ENCODE measurements around the gene NFATC3. TPM values are rescaled to one million over a fixed set of nuclear protein-coding genes. Genes with fewer than 3 reads are reported as not detected.

Gene NFATC3
- total RNA-seq, 1 donor from 2014 or later = 33.1 TPM

- Mint-ChIP-seq H3K9me3 (ENCODE audit: unreplicated experiment) (peaks cover 2% of the 10 kb centered on the region), H3K4me3 (ENCODE audit: unreplicated experiment) (no peak overlapping the region), H3K27ac (ENCODE audit: unreplicated experiment) (no peak overlapping the region), H3K36me3 (ENCODE audit: unreplicated experiment) (no peaks in the 10 kb centered on the region), H3K4me1 (ENCODE audit: low read depth, unreplicated experiment) (peaks cover 14% of the 10 kb centered on the region), H3K27me3 (ENCODE audit: unreplicated experiment) (peaks cover 3% of the 10 kb centered on the region)
- no peak for DNase-seq
- TF ChIP-seq CTCF (IDR thresholded peaks at IDR 0.05; ENCODE audit: partially characterized antibody, unreplicated experiment) = no peak
These were observed 188.7 kb downstream of the NFATC3 start for GRCh38 chr16:68273896-68274295.

GRCh38 chr16:68274441-68274840 is 189.3 kb downstream of the NFATC3 start:
- Mint-ChIP-seq H3K4me3 (ENCODE audit: unreplicated experiment) (no peak overlapping the region), H3K4me1 (ENCODE audit: low read depth, unreplicated experiment) (peaks cover 9% of the 10 kb centered on the region), H3K27ac (ENCODE audit: unreplicated experiment) (no peak overlapping the region), H3K27me3 (ENCODE audit: unreplicated experiment) (peaks cover 3% of the 10 kb centered on the region), H3K36me3 (ENCODE audit: unreplicated experiment) (peaks cover 4% of the 10 kb centered on the region), H3K9me3 (ENCODE audit: unreplicated experiment) (peaks cover 3% of the 10 kb centered on the region)
- no peak for TF ChIP-seq CTCF (IDR thresholded peaks at IDR 0.05; ENCODE audit: partially characterized antibody, unreplicated experiment)
- DNase-seq = no peak

GRCh38 chr16:68275611-68276191 is 190.5 kb downstream of the NFATC3 start:
- peaks cover 5% of the 10 kb centered on the region for H3K27me3 Mint-ChIP-seq (ENCODE audit: unreplicated experiment)
- no peak overlapping the region for H3K4me3 Mint-ChIP-seq (ENCODE audit: unreplicated experiment)
- H3K4me1 Mint-ChIP-seq (ENCODE audit: low read depth, unreplicated experiment) = peaks cover 9% of the 10 kb centered on the region
- no peak for DNase-seq
- H3K27ac Mint-ChIP-seq (ENCODE audit: unreplicated experiment) = no peak overlapping the region
- H3K9me3 Mint-ChIP-seq (ENCODE audit: unreplicated experiment) = peaks cover 3% of the 10 kb centered on the region
- no peak for TF ChIP-seq CTCF (IDR thresholded peaks at IDR 0.05; ENCODE audit: partially characterized antibody, unreplicated experiment)
- H3K36me3 Mint-ChIP-seq (ENCODE audit: unreplicated experiment) = peaks cover 9% of the 10 kb centered on the region

- H3K27me3 Mint-ChIP-seq (ENCODE audit: unreplicated experiment) = peaks cover 2% of the 10 kb centered on the region
- no peak for DNase-seq
- TF ChIP-seq CTCF (IDR thresholded peaks at IDR 0.05; ENCODE audit: partially characterized antibody, unreplicated experiment) = no peak
- H3K27ac Mint-ChIP-seq (ENCODE audit: unreplicated experiment) = no peak overlapping the region
- H3K4me1 Mint-ChIP-seq (ENCODE audit: low read depth, unreplicated experiment) = peaks cover 9% of the 10 kb centered on the region
- H3K9me3 Mint-ChIP-seq (ENCODE audit: unreplicated experiment) = peaks cover 3% of the 10 kb centered on the region
- no peak overlapping the region for H3K4me3 Mint-ChIP-seq (ENCODE audit: unreplicated experiment)
- peaks cover 9% of the 10 kb centered on the region for H3K36me3 Mint-ChIP-seq (ENCODE audit: unreplicated experiment)
These were observed 191.1 kb downstream of the NFATC3 start for GRCh38 chr16:68276223-68276622.

Small RNAs within 50 kb of the gene (microRNA-seq; reads per million reads assigned to microRNA genes)
- not detected for gene MIR6773 (ENCODE audit: unreplicated experiment)

Other genes with a start within 250 kb of the NFATC3 start
- 23.1 TPM for gene THAP11, start 243.1 kb upstream of the NFATC3 start, total RNA-seq (ENCODE audit: unreplicated experiment)
- gene NUTF2, start 238.4 kb upstream of the NFATC3 start, total RNA-seq (ENCODE audit: unreplicated experiment) = 196 TPM
- 153 TPM for gene CENPT, start 237.7 kb upstream of the NFATC3 start, total RNA-seq (ENCODE audit: unreplicated experiment)
- 142 TPM for gene EDC4, start 212.3 kb upstream of the NFATC3 start, total RNA-seq (ENCODE audit: unreplicated experiment)
- gene NRN1L, start 200.5 kb upstream of the NFATC3 start, total RNA-seq (ENCODE audit: unreplicated experiment) = 1.0 TPM
- gene PSKH1, start 192.1 kb upstream of the NFATC3 start, total RNA-seq (ENCODE audit: unreplicated experiment) = 27.9 TPM
- 2.8 TPM for gene CTRL, start 153.5 kb upstream of the NFATC3 start, total RNA-seq (ENCODE audit: unreplicated experiment)
- gene PSMB10, start 148.5 kb upstream of the NFATC3 start, total RNA-seq (ENCODE audit: unreplicated experiment) = 11.0 TPM
- 8.7 TPM for gene LCAT, start 141.2 kb upstream of the NFATC3 start, total RNA-seq (ENCODE audit: unreplicated experiment)
- gene SLC12A4, start 116.7 kb upstream of the NFATC3 start, total RNA-seq (ENCODE audit: unreplicated experiment) = 19.9 TPM
- not detected for gene DPEP3, start 104.9 kb upstream of the NFATC3 start, total RNA-seq (ENCODE audit: unreplicated experiment)
- not detected for gene DPEP2, start 85.9 kb upstream of the NFATC3 start, total RNA-seq (ENCODE audit: unreplicated experiment)
- not detected for gene DPEP2NB, start 69.5 kb upstream of the NFATC3 start, total RNA-seq (ENCODE audit: unreplicated experiment)
- gene DDX28, start 62.1 kb upstream of the NFATC3 start, total RNA-seq (ENCODE audit: unreplicated experiment) = 6.7 TPM
- gene DUS2, start 62.1 kb upstream of the NFATC3 start, total RNA-seq (ENCODE audit: unreplicated experiment) = 21.0 TPM
- gene ESRP2, start 150.8 kb downstream of the NFATC3 start, total RNA-seq (ENCODE audit: unreplicated experiment) = not detected
- gene PLA2G15, start 160.0 kb downstream of the NFATC3 start, total RNA-seq (ENCODE audit: unreplicated experiment) = 11.9 TPM
- 78.1 TPM for gene SLC7A6, start 179.2 kb downstream of the NFATC3 start, total RNA-seq (ENCODE audit: unreplicated experiment)
- 25.2 TPM for gene SLC7A6OS, start 225.6 kb downstream of the NFATC3 start, total RNA-seq (ENCODE audit: unreplicated experiment)
- 62.7 TPM for gene PRMT7, start 225.6 kb downstream of the NFATC3 start, total RNA-seq (ENCODE audit: unreplicated experiment)